HCT116 (cell line): ENCODE results near the gene STAT2.

Experiments used
- CEBPB ChIP-seq: IDR thresholded peaks from 2 replicates; pipeline ENCODE4 v1.6.1; 2012; ENCODE audit warnings: low read depth
- CTCF ChIP-seq, 3 experiments: fragments of 200-600 bp in 1 of 3; sonication (generic) in 1 of 3; IDR thresholded peaks in 2 of 3; conservative IDR thresholded peaks in 1 of 3; 2 replicates each; pipeline ENCODE4 v1.5.1; 2012 to 2017; ENCODE audit warnings: low read depth in 2 of 3, low read length in 2 of 3, antibody characterized with exemption in 1 of 3, borderline replicate concordance in 1 of 3, control low read depth in 1 of 3, mild to moderate bottlenecking in 1 of 3, mixed read lengths in 1 of 3, mixed run types in 1 of 3, moderate library complexity in 1 of 3; ENCODE audit not compliant: insufficient read depth in 1 of 3
- EZH2phosphoT487 ChIP-seq: fragments of 200-600 bp; IDR thresholded peaks from 2 replicates; pipeline ENCODE4 v1.6.1; 2018; ENCODE audit warnings: antibody characterized with exemption, borderline replicate concordance
- POLR2A ChIP-seq: IDR thresholded peaks from 2 replicates; pipeline ENCODE4 v1.7.0; 2011; ENCODE audit warnings: borderline replicate concordance; ENCODE audit not compliant: insufficient read depth, insufficient read length; ENCODE audit errors: extremely low read depth
- POLR2AphosphoS5 ChIP-seq: IDR thresholded peaks from 2 replicates; pipeline ENCODE4 v1.6.1; 2011; ENCODE audit warnings: mild to moderate bottlenecking, low read depth, low read length, moderate library complexity
- ZBTB33 ChIP-seq: IDR thresholded peaks from 2 replicates; pipeline ENCODE4 v1.6.1; 2011; ENCODE audit warnings: mild to moderate bottlenecking, low read length, moderate library complexity; ENCODE audit not compliant: insufficient replicate concordance; ENCODE audit errors: extremely low read depth

- TF ChIP-seq EZH2phosphoT487 (no peak), CTCF (IDR thresholded peaks at IDR 0.05 in 2 of 3, conservative IDR thresholded peaks at IDR 0.05 in 1 of 3; ENCODE audit: borderline replicate concordance in 1 of 3, insufficient read depth in 1 of 3, low read depth in 2 of 3, low read length in 2 of 3) (no peak), ZBTB33 (no peak), POLR2A (peak; percentile 50), CEBPB (no peak), POLR2AphosphoS5 (peak; percentile 91)
These were observed at the start of gene STAT2 for GRCh38 chr12:56359851-56360767.
